ENCODE results near the gene VPS51. TPM values are rescaled to one million over a fixed set of nuclear protein-coding genes. Genes with fewer than 3 reads are reported as not detected.

VPS51 gene
- total and polyA plus RNA-seq, 2 of the 13 experiments (the other 11 are each of a cell fraction or from before 2014, with no cell fraction given): 76.3 to 90.6 TPM

- TF ChIP-seq KDM1A (CRISPR knock-in tag; IDR thresholded peaks at IDR 0.05) (peak; percentile 37; the same call in 1 of the 2 replicates), ZMAT3 (CRISPR knock-in tag; conservative IDR thresholded peaks at IDR 0.05) (peak; percentile 59; the same call in 1 of the 2 replicates), ZNF274 (CRISPR knock-in tag; IDR thresholded peaks at IDR 0.05) (no peak; the same call in 1 of the 2 replicates), SIN3B (IDR thresholded peaks at IDR 0.05; ENCODE audit: low read length) (no peak), ZNF879 (CRISPR knock-in tag; IDR thresholded peaks at IDR 0.05) (no peak), GZF1 (CRISPR knock-in tag; IDR thresholded peaks at IDR 0.05) (no peak), ERF (CRISPR knock-in tag; IDR thresholded peaks at IDR 0.05) (peak; percentile 51; the same call in 1 of the 2 replicates), ZSCAN21 (CRISPR knock-in tag; IDR thresholded peaks at IDR 0.05; ENCODE audit: borderline replicate concordance) (peak; percentile 23), SKI (IDR thresholded peaks at IDR 0.05; ENCODE audit: partially characterized antibody) (no peak), AGO1 (IDR thresholded peaks at IDR 0.05; ENCODE audit: low read depth, low read length, poor library complexity, severe bottlenecking) (peak; percentile 99), MEIS2 (CRISPR knock-in tag; IDR thresholded peaks at IDR 0.05) (0 out of 2 replicates have a peak, but pooled peaks have one; percentile 65), ATF2 (CRISPR knock-in tag; IDR thresholded peaks at IDR 0.05) (peak; percentile 60; the same call in 1 of the 2 replicates), PHF8 (CRISPR knock-in tag; IDR thresholded peaks at IDR 0.05) (peak; percentile 63), ZBTB2 (CRISPR knock-in tag; IDR thresholded peaks at IDR 0.05; ENCODE audit: low read depth) (no peak), ZNF235 (CRISPR knock-in tag; IDR thresholded peaks at IDR 0.05; ENCODE audit: borderline replicate concordance) (no peak), ZNF749 (CRISPR knock-in tag; IDR thresholded peaks at IDR 0.05; ENCODE audit: borderline replicate concordance) (no peak), RARG (CRISPR knock-in tag; IDR thresholded peaks at IDR 0.05; ENCODE audit: low read depth) (no peak), ZNF580 (CRISPR knock-in tag; IDR thresholded peaks at IDR 0.05; ENCODE audit: borderline replicate concordance, low read depth) (peak; percentile 74; the same call in 1 of the 2 replicates), ZC3H4 (CRISPR knock-in tag; IDR thresholded peaks at IDR 0.05; ENCODE audit: borderline replicate concordance) (no peak), HMGXB3 (CRISPR knock-in tag; IDR thresholded peaks at IDR 0.05; ENCODE audit: borderline replicate concordance) (no peak), CBX1 (IDR thresholded peaks at IDR 0.05; ENCODE audit: low read depth) (no peak), ZNF878 (CRISPR knock-in tag; IDR thresholded peaks at IDR 0.05) (no peak)
These were observed 16.7 kb downstream of the VPS51 start (continued) for GRCh38 chr11:65112546-65113360.
